HG02763 (cell line): Measurements from ENCODE around the gene AKAP8L.
A peak's percentile ranks its signal among the peaks of the same experiment; 100 is the strongest.

ENCODE experiments used
- ATAC-seq: cut with Tn5 transposase; IDR thresholded peaks from one replicate; pipeline ENCODE4 v1.9.1; 2021; ENCODE audit warnings: mild to moderate bottlenecking, moderate library complexity; ENCODE audit not compliant: unreplicated experiment

Gene AKAP8L

DNA sequence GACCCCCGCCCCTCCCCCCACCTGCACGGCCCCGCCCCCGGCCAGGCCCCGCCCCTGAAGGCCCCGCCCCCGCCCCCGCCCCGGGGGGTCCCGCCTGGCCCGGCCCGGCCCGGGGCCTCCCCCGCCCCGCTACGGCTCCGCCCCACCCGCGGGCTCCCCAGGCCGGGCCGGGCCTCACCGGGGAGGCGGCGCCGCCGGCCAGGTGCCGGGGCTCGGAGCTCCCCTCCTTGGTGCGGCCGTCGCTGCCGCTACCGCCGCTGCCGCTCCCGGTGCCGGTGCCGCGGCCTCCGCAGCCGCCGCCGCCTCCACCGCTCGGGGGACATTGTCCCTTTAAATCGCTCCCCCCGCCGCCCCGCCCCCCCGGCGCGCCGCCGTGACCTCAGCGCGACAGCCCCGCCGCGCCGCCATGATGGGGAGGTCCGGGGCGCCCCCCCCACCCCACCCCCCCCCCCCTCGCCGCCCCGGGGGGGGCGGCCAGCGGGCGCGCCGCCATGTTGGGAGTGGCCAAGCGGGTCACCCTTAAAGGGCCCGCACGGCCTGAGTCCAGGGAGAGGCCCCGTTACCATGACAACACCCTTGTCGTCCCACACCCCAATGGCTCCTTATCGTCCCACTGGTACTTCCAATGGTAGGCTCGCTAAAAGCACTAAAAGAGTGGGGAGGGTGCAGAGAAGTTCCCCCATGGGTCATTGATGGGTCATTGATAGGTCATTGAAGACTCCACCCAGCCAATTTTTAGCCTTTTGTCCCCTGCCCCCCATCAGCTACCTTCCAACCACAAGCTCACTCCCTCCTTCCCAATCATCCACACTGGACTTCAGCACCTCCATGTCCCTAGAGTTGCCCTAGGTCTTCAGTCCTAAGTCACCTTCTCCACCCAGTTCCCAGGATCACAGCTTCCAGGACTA lies 31.1 kb upstream of the AKAP8L start, which contains the start of gene WIZ:
WIZ (minus strand) TSS at position 337 of the 908 bp plus-strand sequence. CDS start 1,649 bp downstream, outside the sequence.
- ATAC-seq: peak; percentile 48

DNA sequence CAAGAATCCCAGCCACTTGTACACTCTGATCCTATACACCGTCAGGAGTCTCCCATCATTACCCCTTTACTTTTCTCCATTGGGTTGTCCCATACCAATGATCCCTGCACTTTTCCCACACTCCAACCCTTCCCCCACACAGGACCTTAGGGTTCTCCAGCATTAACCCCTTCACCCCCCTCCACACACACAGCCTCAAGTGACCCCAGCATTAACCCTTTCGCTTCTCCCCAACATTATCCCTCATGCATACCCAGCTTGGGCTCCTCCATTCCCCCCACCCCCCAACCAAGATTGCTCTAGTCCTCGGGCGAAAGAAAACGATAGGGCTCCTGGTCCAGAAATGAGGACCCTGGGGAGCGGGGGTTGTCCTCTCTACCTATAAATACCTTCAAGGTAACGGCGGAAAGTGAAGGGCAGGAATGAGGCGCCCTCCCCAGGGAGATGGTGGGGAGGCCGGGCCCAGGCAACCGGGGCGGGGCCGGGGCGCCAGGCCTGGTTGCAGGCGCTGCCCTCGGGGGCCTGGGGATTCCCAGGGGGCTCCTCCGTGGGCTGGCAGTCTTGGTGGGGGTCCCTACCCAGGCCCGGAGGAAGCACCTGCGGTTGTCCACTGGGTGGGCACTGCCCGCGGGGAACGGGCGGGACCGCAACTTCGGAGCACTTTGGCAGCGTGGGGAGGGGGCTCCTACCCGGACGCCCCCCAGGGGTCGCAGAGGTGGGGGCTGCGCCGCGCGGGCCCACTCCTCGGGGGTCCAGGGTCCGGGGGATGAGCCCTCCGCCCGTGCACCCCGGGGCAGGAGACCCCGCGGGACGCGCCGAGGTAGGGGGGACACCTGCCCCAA lies 30.2 kb upstream of the AKAP8L start:
- ATAC-seq: no peak

DNA sequence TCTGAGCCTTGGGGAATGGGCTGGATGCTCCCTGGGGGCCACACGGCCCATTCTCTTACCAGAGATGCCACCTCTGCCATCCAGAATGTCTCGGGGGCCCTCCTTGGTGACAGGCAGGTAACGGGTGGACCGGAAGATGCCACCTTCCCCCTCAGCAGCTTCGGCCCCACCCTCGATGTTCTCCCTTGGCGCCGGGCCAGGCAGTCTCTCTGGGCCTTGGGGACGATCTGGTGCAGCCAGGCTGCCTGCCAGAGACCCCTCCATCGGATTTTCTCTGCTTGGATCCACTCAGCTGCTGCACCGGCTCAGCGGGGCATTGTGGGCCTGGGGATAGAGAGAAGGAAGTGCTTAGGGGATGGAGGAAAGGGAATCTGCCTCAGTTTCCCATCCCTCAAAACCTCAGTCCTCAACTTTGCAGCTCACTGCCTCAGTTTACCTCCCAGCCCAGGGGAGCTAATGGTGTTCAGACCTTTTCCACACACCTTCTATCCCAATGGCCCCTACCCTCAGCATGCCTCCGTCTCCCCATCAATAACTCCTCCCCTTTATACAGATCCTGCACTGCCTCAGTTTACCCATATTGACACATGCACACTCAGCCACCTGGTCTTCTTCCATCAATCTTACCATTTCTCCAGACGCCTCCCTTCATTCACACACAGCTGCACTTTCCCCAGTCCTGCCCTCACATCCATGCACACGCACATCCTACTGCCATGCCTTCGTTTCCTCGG lies 29.4 kb upstream of the AKAP8L start:
- ATAC-seq: no peak

DNA sequence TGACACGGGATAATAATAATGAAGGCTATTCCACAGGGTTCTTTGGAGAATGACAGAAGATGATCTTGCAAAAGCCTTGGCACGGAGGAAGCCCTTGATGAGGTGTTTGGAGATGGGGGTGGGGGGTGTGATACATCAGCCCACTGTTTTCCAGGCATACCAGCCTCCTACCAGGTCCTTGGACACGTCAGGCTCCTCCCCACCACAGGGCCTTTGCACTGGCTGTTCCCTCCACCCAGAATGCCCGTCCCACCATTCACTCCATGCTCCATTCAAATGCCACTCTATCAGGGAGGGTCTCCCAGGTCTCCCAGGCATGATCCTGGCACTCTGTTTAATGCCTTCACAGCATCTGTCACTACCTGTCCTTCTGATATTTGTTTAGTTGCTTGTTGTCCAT lies 28.3 kb upstream of the AKAP8L start:
- no peak for ATAC-seq

DNA sequence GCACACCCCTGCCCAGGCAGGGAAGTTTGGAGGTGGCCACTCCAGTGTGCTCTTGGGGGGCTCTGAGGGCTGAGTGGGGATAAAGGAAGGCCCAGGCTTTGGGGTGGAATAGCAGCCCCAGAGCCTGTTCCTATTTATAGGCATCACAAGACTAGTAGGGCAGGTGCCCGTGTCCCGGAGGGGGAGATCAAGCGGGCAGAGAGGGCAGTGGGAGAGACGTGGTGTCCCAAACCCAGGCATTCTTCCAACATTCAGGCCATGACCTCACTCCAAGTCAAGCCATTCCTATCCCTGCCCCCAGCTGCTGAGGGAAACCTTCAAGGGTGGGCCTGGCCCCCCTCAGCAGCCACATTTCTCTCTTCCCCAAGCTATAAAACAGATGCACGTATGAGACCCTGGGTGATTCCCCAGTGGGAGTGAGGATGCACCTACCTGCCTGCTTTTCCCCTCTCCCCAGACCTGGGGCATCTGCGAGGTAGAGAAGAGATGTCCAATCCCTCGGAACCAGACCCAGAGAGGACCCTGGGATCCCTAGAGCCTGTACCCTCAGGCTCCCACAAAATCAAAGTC lies 27.1 kb upstream of the AKAP8L start:
- ATAC-seq: no peak

DNA sequence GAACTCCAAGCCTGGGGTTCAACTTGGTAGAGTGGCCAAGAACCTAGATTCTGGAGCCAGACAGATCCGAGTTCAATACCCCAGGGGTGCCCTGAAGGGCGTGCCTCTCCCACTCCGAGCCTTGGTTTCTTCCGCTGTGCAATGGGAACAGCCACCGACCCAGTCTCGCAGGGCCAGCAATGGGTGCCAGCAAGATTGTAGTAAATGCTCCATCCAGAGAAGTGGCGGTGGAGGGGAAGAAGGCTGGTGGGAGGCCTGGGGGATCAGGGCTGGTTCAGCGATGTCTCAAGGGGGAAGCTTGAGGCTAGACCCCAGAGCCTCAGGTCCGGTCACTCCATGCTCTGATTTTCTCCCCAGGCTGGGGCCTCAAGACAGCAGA lies 26.4 kb upstream of the AKAP8L start:
- no peak for ATAC-seq

DNA sequence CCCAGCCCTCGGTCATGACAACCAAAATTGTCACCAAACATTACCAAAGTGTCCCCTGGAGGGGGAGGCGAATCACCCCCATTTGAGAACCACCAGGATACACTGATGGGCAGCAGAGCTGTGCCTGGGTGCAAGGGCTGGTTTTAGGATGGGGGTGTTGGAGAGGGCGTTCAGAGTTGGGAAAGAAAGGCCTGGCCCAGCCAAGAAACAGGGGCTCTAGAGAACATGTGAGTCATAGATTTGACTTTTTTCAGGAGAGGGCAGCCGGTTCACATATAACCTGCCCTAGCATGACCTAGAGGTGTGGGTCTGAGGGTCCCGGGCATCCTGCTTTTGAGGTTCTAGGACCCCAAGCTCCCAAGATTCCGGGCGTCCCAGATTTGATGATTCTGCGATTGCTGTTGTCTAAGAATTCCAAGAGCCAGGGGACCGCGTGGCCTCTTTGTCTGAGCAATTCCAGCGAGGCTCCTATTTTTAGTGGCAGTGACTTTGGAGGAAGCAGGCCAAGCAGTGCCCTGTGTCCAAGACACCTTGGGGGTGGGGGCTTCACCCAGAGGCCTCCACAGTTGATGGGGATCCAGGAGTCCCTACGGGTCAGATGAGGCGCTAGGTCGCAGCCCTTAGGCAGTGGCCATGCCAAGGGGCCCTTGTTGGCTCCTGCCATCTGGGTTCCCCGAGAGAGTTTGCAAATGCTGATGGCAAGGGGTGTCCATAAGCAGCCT lies 25.9 kb upstream of the AKAP8L start:
- ATAC-seq: no peak

DNA sequence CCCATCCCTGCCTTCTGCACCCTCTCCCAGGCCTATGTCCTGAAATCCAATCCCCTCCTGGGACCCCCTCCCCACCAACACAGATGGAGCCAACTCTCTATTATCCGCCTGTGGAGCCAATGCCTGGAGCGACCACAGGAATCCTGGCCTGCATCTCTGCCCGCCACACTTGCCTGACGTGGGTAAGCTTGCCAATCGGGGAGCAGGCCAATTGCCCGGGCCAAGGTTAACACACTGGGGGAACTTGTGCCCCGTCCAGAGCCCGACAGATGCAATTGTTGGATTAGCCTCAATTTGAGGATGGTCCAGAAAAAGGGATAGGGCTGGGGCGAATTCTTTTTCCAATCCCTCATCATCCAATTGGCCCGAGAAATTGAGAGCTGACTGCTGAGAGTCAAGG lies 25.1 kb upstream of the AKAP8L start:
- no peak for ATAC-seq

DNA sequence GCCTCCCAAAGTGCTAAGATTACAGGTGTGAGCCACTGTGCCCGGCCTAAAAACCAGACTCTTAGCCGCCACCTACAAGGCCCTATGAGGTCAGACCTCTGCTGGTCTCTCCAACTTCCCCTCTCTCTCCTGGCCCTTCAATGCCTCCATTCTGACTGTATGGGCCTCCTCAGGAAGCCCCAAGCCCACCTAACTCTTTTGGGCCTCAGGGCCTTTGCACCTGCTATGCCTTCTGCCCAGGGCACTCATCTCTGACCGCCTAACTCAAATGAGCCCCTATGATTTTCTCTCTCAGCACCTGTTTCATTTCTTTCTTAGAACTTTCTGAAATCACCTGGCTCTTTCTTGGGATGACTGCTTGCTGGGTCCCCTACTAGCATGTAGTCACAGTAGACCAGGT lies 24.5 kb upstream of the AKAP8L start:
- ATAC-seq: no peak

DNA sequence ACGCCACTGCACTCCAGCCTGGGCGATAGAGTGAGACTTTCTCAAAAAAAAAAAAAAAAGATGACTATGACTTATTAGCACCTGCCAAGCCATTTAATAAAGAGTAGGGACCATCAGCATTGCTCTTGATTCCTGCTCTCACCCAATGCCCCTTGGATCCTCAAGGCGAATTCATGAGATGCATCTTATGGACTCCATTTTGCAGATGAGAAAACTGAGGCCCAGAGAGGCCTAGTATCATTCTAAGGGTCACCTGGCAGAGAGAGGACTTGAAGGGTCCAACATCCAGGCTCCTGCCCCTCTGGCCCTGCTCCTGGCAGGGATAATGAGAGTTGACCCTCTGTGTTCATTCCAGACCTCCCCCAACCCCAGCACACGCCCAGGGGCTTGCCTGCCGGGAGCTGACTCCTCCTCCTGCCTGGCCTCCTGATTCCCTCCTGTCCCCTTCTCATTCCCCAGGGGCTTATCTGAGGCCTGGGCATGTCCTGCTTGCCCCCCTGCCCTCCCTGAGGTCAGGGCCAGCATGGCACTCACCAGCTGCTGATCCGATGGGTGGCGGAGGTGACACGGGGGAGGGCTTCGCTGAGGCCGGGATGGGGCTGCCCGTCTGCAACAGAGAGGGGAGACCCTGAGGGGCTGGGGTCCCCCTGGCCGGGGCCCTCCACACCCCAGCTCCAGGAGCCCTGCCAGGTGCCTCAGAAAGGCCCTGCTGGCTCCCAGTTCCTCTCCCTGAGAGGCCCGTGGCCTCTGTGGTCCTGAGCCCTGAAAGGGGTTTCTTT lies 23.5 kb upstream of the AKAP8L start:
- ATAC-seq: no peak

DNA sequence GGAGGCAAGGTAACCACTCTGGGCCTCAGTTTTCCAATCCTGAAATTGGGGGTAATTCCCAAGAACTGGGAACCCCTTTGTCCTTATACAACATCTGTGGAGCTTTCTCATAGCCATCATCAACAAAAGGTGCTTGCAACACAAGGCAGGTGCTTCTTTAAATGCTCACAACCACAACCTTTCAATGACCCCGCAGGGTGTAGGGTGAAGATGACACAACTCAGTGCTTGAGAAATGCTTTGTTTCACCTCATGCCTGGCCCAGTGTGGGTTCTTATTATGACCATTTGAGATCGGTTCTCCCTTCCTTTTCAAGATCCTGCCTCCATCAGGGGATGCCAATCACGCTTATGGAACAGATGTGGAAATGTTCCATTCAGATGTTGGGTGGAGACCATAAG lies 22.5 kb upstream of the AKAP8L start:
- ATAC-seq: no peak

DNA sequence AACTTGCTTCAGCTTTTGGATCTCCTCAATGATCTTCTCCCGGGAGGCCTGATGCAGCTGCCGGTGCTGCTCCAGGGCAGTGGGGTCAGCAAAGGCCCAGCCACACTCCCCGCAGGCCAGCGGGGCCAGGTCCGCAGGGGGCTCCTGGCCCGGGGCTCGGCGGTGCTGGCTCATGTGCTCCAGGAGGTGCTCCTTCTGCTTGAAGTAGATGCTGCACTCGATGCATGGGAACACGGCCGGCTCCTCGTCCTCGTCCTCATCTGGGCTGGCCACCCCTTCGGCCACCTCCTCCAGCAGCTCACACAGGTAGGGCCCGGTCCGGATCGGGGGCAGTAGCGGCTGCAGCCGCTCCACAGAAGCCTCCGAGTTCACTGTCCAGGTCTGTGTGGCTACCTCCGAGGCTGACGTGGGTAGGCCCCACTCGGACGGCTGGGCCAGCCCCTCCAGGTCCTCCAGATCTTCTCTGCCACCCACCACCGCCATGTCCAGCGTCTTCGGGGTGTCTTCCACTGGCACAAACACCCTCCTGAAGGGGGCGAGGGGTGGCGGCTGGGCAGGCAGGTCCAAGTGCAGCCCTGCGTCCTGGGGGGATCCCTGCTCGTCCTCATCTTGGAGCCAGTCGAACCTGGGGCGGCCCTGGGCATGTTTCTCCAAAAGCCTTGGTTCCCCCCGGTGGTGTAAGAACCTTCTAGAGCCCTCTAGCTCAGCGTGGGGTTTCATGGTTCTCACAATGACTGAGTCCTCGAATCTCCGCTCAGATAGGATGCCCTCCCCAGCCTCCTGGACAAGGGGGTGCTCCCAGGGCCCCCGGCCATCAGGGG lies 21.2 kb upstream of the AKAP8L start:
- ATAC-seq: no peak

DNA sequence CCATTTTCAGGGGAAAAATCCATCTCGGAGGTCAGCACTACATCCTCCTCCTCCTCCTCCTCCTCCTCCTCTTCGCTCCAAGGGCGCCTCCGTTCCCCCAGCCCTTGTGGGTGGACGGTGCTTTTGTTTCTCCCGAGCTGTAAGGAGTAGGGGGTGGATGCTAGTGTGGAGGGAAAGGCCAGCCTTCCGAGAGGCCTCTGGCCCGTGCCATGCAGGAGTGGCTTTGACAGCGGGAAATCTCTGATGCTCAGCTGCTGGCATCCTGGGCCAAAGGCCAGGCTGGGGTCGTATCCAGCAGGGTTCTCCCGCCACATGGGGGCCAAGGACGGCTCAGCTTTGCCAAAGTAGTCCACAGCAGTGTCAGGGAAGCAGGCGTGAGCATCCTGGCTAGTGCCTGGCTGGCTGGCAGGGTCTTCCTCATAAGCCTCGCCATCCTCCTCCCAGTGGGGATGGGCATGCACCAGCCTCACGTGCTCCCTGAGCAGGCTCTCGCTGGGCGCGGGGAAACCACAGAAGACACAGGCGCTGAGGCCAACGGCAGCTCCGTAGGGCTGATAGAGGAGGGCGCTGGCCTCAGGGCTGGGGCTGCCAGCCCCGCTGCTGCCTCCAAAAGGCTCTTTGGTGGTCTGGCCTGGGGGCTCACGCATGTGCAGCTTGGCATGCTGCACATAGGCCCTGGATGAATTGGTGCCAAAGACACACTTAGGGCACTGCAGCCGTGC lies 20.5 kb upstream of the AKAP8L start:
- ATAC-seq: no peak

DNA sequence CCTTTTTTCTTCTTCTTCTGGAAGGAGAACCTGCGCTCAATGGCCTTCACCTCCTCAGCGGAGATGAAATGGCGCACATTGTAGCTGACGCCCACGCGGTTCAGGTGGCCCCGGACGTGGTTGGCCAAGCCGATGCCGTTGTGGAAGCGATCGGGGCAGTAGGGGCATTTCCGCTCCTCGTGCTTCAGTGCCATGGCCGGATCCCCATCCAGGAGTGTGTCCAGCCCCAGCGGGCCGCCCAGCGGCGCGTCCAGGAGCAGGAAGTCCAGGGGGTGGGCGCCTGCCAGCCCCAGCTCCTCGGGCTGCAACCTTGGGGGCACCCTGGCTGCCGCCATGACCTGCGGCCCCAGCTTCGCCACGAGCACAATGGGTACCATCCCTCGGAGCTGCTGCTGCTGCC lies 19.8 kb upstream of the AKAP8L start:
- no peak for ATAC-seq

DNA sequence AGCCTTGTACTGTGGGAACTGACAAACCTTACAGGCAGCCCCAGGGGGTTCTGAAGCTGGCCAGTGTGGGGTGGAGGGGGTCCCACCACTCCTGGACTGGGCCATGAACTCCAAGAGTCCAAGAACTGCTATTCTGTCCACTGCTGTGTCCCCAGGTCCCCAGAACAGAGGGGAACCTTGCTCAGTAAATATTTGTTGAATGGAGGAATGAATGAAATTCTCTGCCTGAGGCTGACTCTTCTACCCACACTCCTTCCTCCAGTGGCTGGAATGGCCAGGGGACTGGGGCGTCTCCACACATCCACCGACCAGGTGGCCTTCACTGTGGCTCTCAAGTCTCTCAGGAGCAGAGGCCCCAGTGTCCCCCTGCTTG lies 19.3 kb upstream of the AKAP8L start:
- no peak for ATAC-seq

DNA sequence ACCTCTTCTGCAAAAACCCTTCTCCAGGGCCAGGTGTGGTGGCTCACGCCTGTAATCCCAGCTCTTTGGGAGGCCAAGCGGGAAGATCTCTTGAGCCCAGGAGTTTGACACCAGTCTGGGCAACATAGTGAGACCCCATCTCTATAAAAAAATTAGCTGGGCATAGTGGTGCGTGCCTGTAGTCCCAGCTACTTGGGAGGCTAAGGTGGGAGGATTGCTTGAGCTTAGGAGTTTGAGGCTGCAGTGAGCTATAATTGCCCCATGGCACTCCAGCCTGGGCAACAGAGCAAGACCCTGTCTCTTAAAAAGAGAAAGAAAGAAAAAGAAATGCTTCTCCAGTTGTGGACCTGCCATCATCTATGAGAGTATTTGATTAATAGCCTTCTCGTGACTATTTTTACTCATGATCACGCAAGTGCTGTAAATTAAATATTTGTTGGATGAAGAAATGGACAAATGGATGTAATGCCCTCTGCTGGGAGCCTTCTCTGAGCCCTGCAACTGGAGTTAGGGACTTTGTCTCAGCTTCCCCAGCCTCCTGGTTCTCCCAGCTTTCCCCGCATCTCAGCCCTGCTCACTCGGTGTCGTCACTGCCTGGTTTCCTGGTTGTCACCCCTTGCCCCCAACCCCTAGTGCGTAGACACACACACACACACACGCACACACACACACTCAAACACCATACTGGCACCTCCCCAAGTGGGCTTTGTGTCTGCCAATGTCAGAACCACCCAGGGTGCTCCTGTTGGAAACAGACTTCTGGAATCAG lies 18.8 kb upstream of the AKAP8L start:
- ATAC-seq: no peak

DNA sequence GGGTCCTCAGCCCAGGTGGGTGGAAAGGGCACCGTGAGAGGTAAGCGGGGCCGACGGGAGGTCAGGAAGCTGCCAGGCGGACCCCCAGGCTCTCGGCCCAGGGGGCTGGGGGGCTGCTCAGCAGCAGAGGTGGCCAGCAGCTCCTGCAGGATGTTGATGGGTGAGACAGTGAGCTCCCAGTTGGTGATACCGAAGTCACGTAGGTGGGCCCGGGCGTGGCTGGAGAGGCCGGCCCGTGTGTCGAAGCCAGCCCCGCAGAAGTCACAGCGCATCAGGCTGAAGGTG lies 18.0 kb upstream of the AKAP8L start:
- ATAC-seq: no peak
